PC-3 (cell line): ENCODE measurements around the gene SLC9A9. TPM values are rescaled to one million over a fixed set of nuclear protein-coding genes. Genes with fewer than 3 reads are reported as not detected.

Source experiments
- ATAC-seq: fragments of 200-7000 bp; cut with Tn5 transposase; 2 replicates; pipeline ENCODE4 v1.9.1; 2020; ENCODE audit warnings: mild to moderate bottlenecking, moderate library complexity
- BruUV-seq: library from RNA; stranded (reverse); fragments of 400-500 nt; replicated peaks from 2 replicates; lab custom pipeline; 2021; lab: Mats Ljungman, UMichigan
- CTCF ChIA-PET: fragments of 300-600 bp; sonication (Branson Sonifier 250); formaldehyde crosslinking; loops from one replicate; lab custom pipeline; 2022; ENCODE audit warnings: antibody characterized with exemption; lab: Charles Lee
- POLR2A ChIA-PET: fragments of 300-600 bp; sonication (Branson Sonifier 250); formaldehyde crosslinking; loops from one replicate; lab custom pipeline; 2022; ENCODE audit warnings: antibody characterized with exemption; ENCODE audit not compliant: unreplicated experiment; lab: Charles Lee
- DNase-seq: peaks from one replicate; pipeline ENCODE4 v3.0.0-alpha.2; 2015
- H2AFZ ChIP-seq: fragments of 300-600 bp; sonication (generic); 2 replicates; pipeline ENCODE4 v1.6.0; 2016; ENCODE audit warnings: antibody characterized with exemption, low read length
- H3F3A ChIP-seq: fragments of 300-600 bp; sonication (generic); one replicate; pipeline ENCODE4 v1.6.0; 2017; ENCODE audit warnings: antibody characterized with exemption, low read length, control low read depth, mild to moderate bottlenecking; ENCODE audit not compliant: unreplicated experiment
- H3K27ac ChIP-seq: fragments of 300-600 bp; sonication (generic); 2 replicates; pipeline ENCODE4 v1.5.1; 2016; ENCODE audit warnings: mild to moderate bottlenecking, low read length
- H3K27me3 ChIP-seq: fragments of 300-600 bp; sonication (generic); 2 replicates; pipeline ENCODE4 v1.6.1; 2016; ENCODE audit warnings: low read length, mixed read lengths
- H3K36me3 ChIP-seq: fragments of 300-600 bp; sonication (generic); 2 replicates; pipeline ENCODE4 v1.6.1; 2016; ENCODE audit warnings: low read depth, mixed run types, low read length, mixed read lengths
- H3K4me1 ChIP-seq: fragments of 300-600 bp; sonication (generic); 2 replicates; pipeline ENCODE4 v1.5.1; 2016; ENCODE audit warnings: low read length; ENCODE audit not compliant: insufficient read depth
- H3K4me2 ChIP-seq: fragments of 300-600 bp; sonication (generic); 2 replicates; pipeline ENCODE4 v1.6.0; 2016; ENCODE audit warnings: low read length
- H3K4me3 ChIP-seq: fragments of 300-600 bp; sonication (generic); 2 replicates; pipeline ENCODE4 v1.5.1; 2016; ENCODE audit warnings: mild to moderate bottlenecking, low read length, mixed read lengths
- H3K79me2 ChIP-seq: fragments of 300-600 bp; sonication (generic); 2 replicates; pipeline ENCODE4 v1.6.1; 2017; ENCODE audit warnings: low read length, mixed read lengths
- H3K9ac ChIP-seq: fragments of 300-600 bp; sonication (generic); 2 replicates; pipeline ENCODE4 v1.6.0; 2016; ENCODE audit warnings: mild to moderate bottlenecking, low read length
- H3K9me2 ChIP-seq: fragments of 300-600 bp; sonication (generic); replicated peaks from 2 replicates; pipeline ENCODE4 v1.6.1; 2016; ENCODE audit warnings: mixed run types, low read length, mixed read lengths
- H3K9me3 ChIP-seq: fragments of 300-600 bp; sonication (generic); 2 replicates; pipeline ENCODE4 v1.6.1; 2016; ENCODE audit warnings: low read length, mixed read lengths
- H4K20me1 ChIP-seq: fragments of 300-600 bp; sonication (generic); 2 replicates; pipeline ENCODE4 v1.6.1; 2016; ENCODE audit warnings: low read length, mixed read lengths
- CTCF ChIP-seq: fragments of 300-600 bp; sonication (generic); conservative IDR thresholded peaks from 2 replicates; pipeline ENCODE4 v1.5.1; 2017; ENCODE audit warnings: antibody characterized with exemption, low read depth, mild to moderate bottlenecking, low read length
- EZH2 ChIP-seq: fragments of 300-600 bp; sonication (generic); IDR thresholded peaks from one replicate; pipeline ENCODE4 v1.6.1; 2017; ENCODE audit warnings: antibody characterized with exemption, mild to moderate bottlenecking, low read length; ENCODE audit not compliant: unreplicated experiment
- EZH2phosphoT487 ChIP-seq: fragments of 300-600 bp; sonication (generic); IDR thresholded peaks from 2 replicates; pipeline ENCODE4 v1.6.1; 2018; ENCODE audit warnings: mild to moderate bottlenecking, antibody characterized with exemption, low read length, borderline replicate concordance
- intact Hi-C: fragments of 100-400 bp; cut with micrococcal nuclease; formaldehyde crosslinking; loops from 2 replicates; pipeline ENCODE4 v1.9.0; 2023
- total RNA-seq: library from RNA; depleted of rRNA; stranded (reverse); fragments of >200 nt; gene quantifications from 2 replicates; pipeline ENCODE4 v1.2.3, GENCODE V29; 2014

Gene SLC9A9
- total RNA-seq, 1 experiment from 2014 or later = 0.07 TPM

- BruUV-seq = no TSS peak
- Histone ChIP-seq H3K9ac (no peak overlapping the region), H3K9me2 (no peaks in the 10 kb centered on the region), H3K9me3 (no peaks in the 10 kb centered on the region), H3K27ac (no peak overlapping the region), H3K4me2 (no peak overlapping the region), H3K4me1 (no peaks in the 10 kb centered on the region), H3F3A (no peaks in the 10 kb centered on the region), H4K20me1 (no peaks in the 10 kb centered on the region), H2AFZ (no peak overlapping the region), H3K79me2 (no peaks in the 10 kb centered on the region), H3K36me3 (no peaks in the 10 kb centered on the region), H3K4me3 (no peak overlapping the region), H3K27me3 (no peaks in the 10 kb centered on the region)
- DNase-seq (no peak), ATAC-seq (no peak)
- CTCF ChIA-PET = no interaction called here
- TF ChIP-seq CTCF (no peak), EZH2phosphoT487 (no peak), EZH2 (no peak)
- intact Hi-C loops = no loop called here
- POLR2A ChIA-PET = no interaction called here
Observed at GRCh38 chr3:143595456-143596077, 252.7 kb downstream of the SLC9A9 start.

GRCh38 chr3:143594206-143594605 lies 254.1 kb downstream of the SLC9A9 start:
- no peak overlapping the region for H3K9ac ChIP-seq
- H2AFZ ChIP-seq = no peak overlapping the region
- H3K9me2 ChIP-seq = no peaks in the 10 kb centered on the region
- BruUV-seq = no TSS peak
- H3F3A ChIP-seq = no peaks in the 10 kb centered on the region
- intact Hi-C loops = no loop called here
- no peaks in the 10 kb centered on the region for H3K9me3 ChIP-seq
- H4K20me1 ChIP-seq = no peaks in the 10 kb centered on the region
- CTCF ChIA-PET = no interaction called here
- H3K4me3 ChIP-seq = no peak overlapping the region
- no peak; the same call in 1 of the 2 replicates for ATAC-seq
- no peak for DNase-seq
- TF ChIP-seq EZH2 (no peak), EZH2phosphoT487 (no peak), CTCF (no peak)
- H3K36me3 ChIP-seq = no peaks in the 10 kb centered on the region
- no peaks in the 10 kb centered on the region for H3K27me3 ChIP-seq
- no peak overlapping the region for H3K27ac ChIP-seq
- no peaks in the 10 kb centered on the region for H3K79me2 ChIP-seq
- H3K4me1 ChIP-seq = no peaks in the 10 kb centered on the region
- H3K4me2 ChIP-seq = no peak overlapping the region
- POLR2A ChIA-PET = no interaction called here

GRCh38 chr3:143590660-143591059 lies 257.6 kb downstream of the SLC9A9 start:
- intact Hi-C loops = no loop called here
- H3K36me3 ChIP-seq = no peaks in the 10 kb centered on the region
- no peaks in the 10 kb centered on the region for H3F3A ChIP-seq
- H3K4me3 ChIP-seq = no peak overlapping the region
- DNase-seq (no peak), ATAC-seq (no peak)
- no peaks in the 10 kb centered on the region for H3K9me2 ChIP-seq
- no peak overlapping the region for H3K4me2 ChIP-seq
- no peaks in the 10 kb centered on the region for H3K4me1 ChIP-seq
- CTCF ChIA-PET = no interaction called here
- no peak overlapping the region for H2AFZ ChIP-seq
- H3K27ac ChIP-seq = no peak overlapping the region
- H3K79me2 ChIP-seq = no peaks in the 10 kb centered on the region
- POLR2A ChIA-PET = no interaction called here
- H4K20me1 ChIP-seq = no peaks in the 10 kb centered on the region
- no peak for TF ChIP-seq EZH2phosphoT487
- no peaks in the 10 kb centered on the region for H3K27me3 ChIP-seq
- H3K9me3 ChIP-seq = no peaks in the 10 kb centered on the region
- BruUV-seq = no TSS peak
- H3K9ac ChIP-seq = no peak overlapping the region
